IPS DF 6.9 (cell line): ENCODE results near the gene ATP4B.

Source experiments
- DNase-seq: peaks from one replicate; pipeline ENCODE4 v3.0.0-alpha.2; 2013; ENCODE audit warnings: low read depth, low spot score
- H3K27ac ChIP-seq: one replicate; pipeline ENCODE4 v1.5.1; 2013; ENCODE audit warnings: low read length, control low read depth
- H3K27me3 ChIP-seq: 2 replicates; pipeline ENCODE4 v1.6.1; 2013; ENCODE audit warnings: mild to moderate bottlenecking, low read length; ENCODE audit not compliant: control insufficient read depth, insufficient read depth
- H3K36me3 ChIP-seq: 2 replicates; pipeline ENCODE4 v1.6.1; 2013; ENCODE audit warnings: low read length; ENCODE audit not compliant: control insufficient read depth, insufficient read depth
- H3K4me1 ChIP-seq: 2 replicates; pipeline ENCODE4 v1.6.1; 2013; ENCODE audit warnings: low read length; ENCODE audit not compliant: control insufficient read depth, insufficient read depth
- H3K4me3 ChIP-seq: 2 replicates; pipeline ENCODE4 v1.5.1; 2013; ENCODE audit warnings: mild to moderate bottlenecking, low read length
- H3K9me3 ChIP-seq: 2 replicates; pipeline ENCODE4 v1.6.1; 2013; ENCODE audit warnings: low read length, inconsistent platforms; ENCODE audit not compliant: control insufficient read depth, insufficient read depth
- WGBS: extraction: QIAGEN DNeasy Blood & Tissue Kit; methylation state at CpG from one replicate; pipeline ENCODE4 v1.1.7; 2013; ENCODE audit warnings: mixed read lengths, missing lambda C conversion rate; ENCODE audit not compliant: insufficient read length, insufficient coverage; 5-methylcytosine and 5-hydroxymethylcytosine counted together

ATP4B gene

GRCh38 chr13:113605866-113606438 is 52.0 kb downstream of the ATP4B start:
- peaks cover 8% of the 10 kb centered on the region for H3K36me3 ChIP-seq

GRCh38 chr13:113605461-113605860 is 52.5 kb downstream of the ATP4B start:
- no peak overlapping the region for H3K27ac ChIP-seq
- H3K4me3 ChIP-seq: no peak overlapping the region
- H3K27me3 ChIP-seq: no peaks in the 10 kb centered on the region
- peaks cover 1% of the 10 kb centered on the region; the same call in 1 of the 2 replicates for H3K4me1 ChIP-seq
- no peaks in the 10 kb centered on the region for H3K9me3 ChIP-seq
- DNase-seq: no peak
- WGBS: no CpG with 5 or more reads among the region's 8 CpGs
- peaks cover 6% of the 10 kb centered on the region for H3K36me3 ChIP-seq

More at GRCh38 chr13:113605866-113606438, 52.0 kb downstream of the ATP4B start:
- Histone ChIP-seq H3K9me3 (no peaks in the 10 kb centered on the region), H3K27me3 (no peaks in the 10 kb centered on the region), H3K4me3 (no peak overlapping the region), H3K4me1 (peaks cover 1% of the 10 kb centered on the region; the same call in 1 of the 2 replicates), H3K27ac (no peak overlapping the region)
- WGBS: no CpG with 5 or more reads among the region's 34 CpGs
- no peak for DNase-seq

- Histone ChIP-seq H3K4me3 (no peak overlapping the region), H3K36me3 (no peaks in the 10 kb centered on the region; the same call in 1 of the 2 replicates), H3K9me3 (no peaks in the 10 kb centered on the region), H3K4me1 (peaks cover 1% of the 10 kb centered on the region; the same call in 1 of the 2 replicates), H3K27ac (no peak overlapping the region), H3K27me3 (no peaks in the 10 kb centered on the region)
- no peak for DNase-seq
- WGBS: no CpG with 5 or more reads among the region's 1 CpG
These were observed 53.8 kb downstream of the ATP4B start for GRCh38 chr13:113604186-113604585.

GRCh38 chr13:113603116-113603710 is 54.8 kb downstream of the ATP4B start:
- Histone ChIP-seq H3K4me3 (no peak overlapping the region), H3K4me1 (peaks cover 1% of the 10 kb centered on the region; the same call in 1 of the 2 replicates), H3K9me3 (no peaks in the 10 kb centered on the region), H3K36me3 (no peaks in the 10 kb centered on the region; the same call in 1 of the 2 replicates), H3K27me3 (no peaks in the 10 kb centered on the region), H3K27ac (no peak overlapping the region)
- WGBS: no CpG with 5 or more reads among the region's 13 CpGs
- DNase-seq: no peak

GRCh38 chr13:113602291-113602988 is 55.6 kb downstream of the ATP4B start:
- Histone ChIP-seq H3K27ac (no peak overlapping the region), H3K36me3 (peaks cover 3% of the 10 kb centered on the region; the same call in 1 of the 2 replicates), H3K4me3 (no peak overlapping the region), H3K4me1 (peaks cover 1% of the 10 kb centered on the region; the same call in 1 of the 2 replicates), H3K9me3 (no peaks in the 10 kb centered on the region), H3K27me3 (no peaks in the 10 kb centered on the region)
- no CpG with 5 or more reads among the region's 15 CpGs for WGBS
- no peak for DNase-seq

- no peak for DNase-seq
- Histone ChIP-seq H3K9me3 (no peaks in the 10 kb centered on the region), H3K27ac (no peak overlapping the region), H3K27me3 (no peaks in the 10 kb centered on the region), H3K4me1 (peaks cover 1% of the 10 kb centered on the region; the same call in 1 of the 2 replicates), H3K4me3 (no peak overlapping the region), H3K36me3 (peaks cover 7% of the 10 kb centered on the region; the same call in 1 of the 2 replicates)
- WGBS: no CpG with 5 or more reads among the region's 28 CpGs
These were observed 56.6 kb downstream of the ATP4B start for GRCh38 chr13:113601166-113602070.

- no peak overlapping the region for H3K27ac ChIP-seq
- no CpG with 5 or more reads among the region's 12 CpGs for WGBS
- no peak overlapping the region for H3K4me3 ChIP-seq
- H3K4me1 ChIP-seq: peaks cover 1% of the 10 kb centered on the region; the same call in 1 of the 2 replicates
- DNase-seq: no peak
- H3K36me3 ChIP-seq: peaks cover 8% of the 10 kb centered on the region; the same call in 1 of the 2 replicates
- H3K27me3 ChIP-seq: no peaks in the 10 kb centered on the region
- no peaks in the 10 kb centered on the region for H3K9me3 ChIP-seq
These were observed 58.6 kb downstream of the ATP4B start for GRCh38 chr13:113599391-113599790.
